ENCODE results near the gene MAST4.

GRCh38 chr5:66947458-66947857 is 351.3 kb downstream of the MAST4 start:
- TF ChIP-seq RAD21 (IDR thresholded peaks at IDR 0.05) (no peak), CTCF (IDR thresholded peaks at IDR 0.05; ENCODE audit: low read depth, low read length, missing input control) (no peak), MAX (IDR thresholded peaks at IDR 0.05) (no peak), GABPA (IDR thresholded peaks at IDR 0.05 in 1 of 2, conservative IDR thresholded peaks at IDR 0.05 in 1 of 2) (no peak), REST (IDR thresholded peaks at IDR 0.05) (no peak), HNF4G (IDR thresholded peaks at IDR 0.05) (no peak), SP1 (IDR thresholded peaks at IDR 0.05) (no peak), RXRA (IDR thresholded peaks at IDR 0.05) (no peak), FOXA1 (IDR thresholded peaks at IDR 0.05) (no peak), YY1 (IDR thresholded peaks at IDR 0.05) (no peak)

Data from liver (tissue), 3 donors.